ENCODE results near the gene HNRNPH2.

The HNRNPH2 gene

GRCh38 chrX:101399825-101400224 lies 8.2 kb upstream of the HNRNPH2 start:
- H3K4me1 ChIP-seq (ENCODE audit: insufficient read depth, poor library complexity, severe bottlenecking): no peaks in the 10 kb centered on the region
- H3K9me3 ChIP-seq (ENCODE audit: severe bottlenecking): no peaks in the 10 kb centered on the region
- no peaks in the 10 kb centered on the region for H3K27me3 ChIP-seq (ENCODE audit: insufficient read depth, poor library complexity, severe bottlenecking)
- ATAC-seq (ENCODE audit: low read depth) (no peak), DNase-seq (ENCODE audit: low spot score) (no peak)
- peaks cover 17% of the 10 kb centered on the region for H3K36me3 ChIP-seq (ENCODE audit: low read depth)
- H3K27ac ChIP-seq (ENCODE audit: poor library complexity, severe bottlenecking): no peak overlapping the region
- no peak for TF ChIP-seq CTCF (IDR thresholded peaks at IDR 0.05; ENCODE audit: poor library complexity, severe bottlenecking)
- H3K4me3 ChIP-seq (ENCODE audit: severe bottlenecking): no peak overlapping the region

- Histone ChIP-seq H3K27me3 (ENCODE audit: insufficient read depth, poor library complexity, severe bottlenecking) (no peaks in the 10 kb centered on the region), H3K9me3 (ENCODE audit: severe bottlenecking) (no peaks in the 10 kb centered on the region), H3K4me1 (ENCODE audit: insufficient read depth, poor library complexity, severe bottlenecking) (no peaks in the 10 kb centered on the region), H3K36me3 (ENCODE audit: low read depth) (peaks cover 5% of the 10 kb centered on the region), H3K4me3 (ENCODE audit: severe bottlenecking) (peak overlapping the region; percentile 51), H3K27ac (ENCODE audit: poor library complexity, severe bottlenecking) (peak overlapping the region; percentile 65)
- ATAC-seq (ENCODE audit: low read depth) (0 out of 3 replicates have a peak, but pooled peaks have one; percentile 5), DNase-seq (ENCODE audit: low spot score) (no peak)
- no peak for TF ChIP-seq CTCF (IDR thresholded peaks at IDR 0.05; ENCODE audit: poor library complexity, severe bottlenecking)
Measured at GRCh38 chrX:101407167-101407747, 765 bp upstream of the HNRNPH2 start.

GRCh38 chrX:101408532-101408841 lies 465 bp downstream of the HNRNPH2 start:
- H3K27ac ChIP-seq (ENCODE audit: poor library complexity, severe bottlenecking): peak overlapping the region; percentile 65
- peak overlapping the region; percentile 51 for H3K4me3 ChIP-seq (ENCODE audit: severe bottlenecking)
- peaks cover 12% of the 10 kb centered on the region for H3K36me3 ChIP-seq (ENCODE audit: low read depth)
- no peaks in the 10 kb centered on the region for H3K9me3 ChIP-seq (ENCODE audit: severe bottlenecking)
- ATAC-seq (ENCODE audit: low read depth) (peak; percentile 6; the same call in 2 of the 3 replicates), DNase-seq (ENCODE audit: low spot score) (no peak)
- no peaks in the 10 kb centered on the region for H3K4me1 ChIP-seq (ENCODE audit: insufficient read depth, poor library complexity, severe bottlenecking)
- H3K27me3 ChIP-seq (ENCODE audit: insufficient read depth, poor library complexity, severe bottlenecking): no peaks in the 10 kb centered on the region
- TF ChIP-seq CTCF (IDR thresholded peaks at IDR 0.05; ENCODE audit: poor library complexity, severe bottlenecking): no peak

GRCh38 chrX:101409043-101409442 lies 1.0 kb downstream of the HNRNPH2 start:
- H3K27me3 ChIP-seq (ENCODE audit: insufficient read depth, poor library complexity, severe bottlenecking): no peaks in the 10 kb centered on the region
- peak overlapping the region; percentile 51 for H3K4me3 ChIP-seq (ENCODE audit: severe bottlenecking)
- peaks cover 17% of the 10 kb centered on the region for H3K36me3 ChIP-seq (ENCODE audit: low read depth)
- peak overlapping the region; percentile 65 for H3K27ac ChIP-seq (ENCODE audit: poor library complexity, severe bottlenecking)
- no peak for TF ChIP-seq CTCF (IDR thresholded peaks at IDR 0.05; ENCODE audit: poor library complexity, severe bottlenecking)
- ATAC-seq (ENCODE audit: low read depth) (no peak), DNase-seq (ENCODE audit: low spot score) (no peak)
- no peaks in the 10 kb centered on the region for H3K4me1 ChIP-seq (ENCODE audit: insufficient read depth, poor library complexity, severe bottlenecking)
- no peaks in the 10 kb centered on the region for H3K9me3 ChIP-seq (ENCODE audit: severe bottlenecking)

- DNase-seq (ENCODE audit: low spot score): no peak
- Histone ChIP-seq H3K4me1 (ENCODE audit: insufficient read depth, poor library complexity, severe bottlenecking) (no peaks in the 10 kb centered on the region), H3K27me3 (ENCODE audit: insufficient read depth, poor library complexity, severe bottlenecking) (no peaks in the 10 kb centered on the region), H3K9me3 (ENCODE audit: severe bottlenecking) (no peaks in the 10 kb centered on the region), H3K27ac (ENCODE audit: poor library complexity, severe bottlenecking) (no peak overlapping the region), H3K4me3 (ENCODE audit: severe bottlenecking) (peak overlapping the region; percentile 7), H3K36me3 (ENCODE audit: low read depth) (peaks cover 22% of the 10 kb centered on the region)
- ATAC-seq (ENCODE audit: low read depth): no peak
- no peak for TF ChIP-seq CTCF (IDR thresholded peaks at IDR 0.05; ENCODE audit: poor library complexity, severe bottlenecking)
Measured at GRCh38 chrX:101410461-101410860, 2.4 kb downstream of the HNRNPH2 start.

All from RWPE2 (cell line).